Sigmoid colon (tissue), 7 donors: Measurements from ENCODE around the gene GAREM1. TPM values are rescaled to one million over a fixed set of nuclear protein-coding genes. Genes with fewer than 3 reads are reported as not detected.

Source experiments
- DNase-seq: peaks from one replicate; pipeline ENCODE4 v3.0.0-alpha.2; 2019
- H3K27ac ChIP-seq, 4 donors: fragments of 200-600 bp; sonication (generic); one replicate each; pipeline ENCODE4 v1.5.1; 2016 to 2019; ENCODE audit warnings: mild to moderate bottlenecking in 1 of 4
- H3K27me3 ChIP-seq, 3 donors: fragments of 200-600 bp; sonication (generic); one replicate each; pipeline ENCODE4 v1.5.1; 2019; ENCODE audit warnings: mild to moderate bottlenecking in 1 of 3
- H3K36me3 ChIP-seq, 4 donors: fragments of 200-600 bp; sonication (generic); one replicate each; pipeline ENCODE4 v1.5.1; 2016 to 2019
- H3K4me1 ChIP-seq, 4 donors: fragments of 200-600 bp; sonication (generic); one replicate each; pipeline ENCODE4 v1.5.1; 2017 to 2019
- H3K4me3 ChIP-seq, 4 donors: fragments of 200-600 bp; sonication (generic); one replicate each; pipeline ENCODE4 v1.5.1; 2017 to 2019; ENCODE audit warnings: mild to moderate bottlenecking in 2 of 4, moderate library complexity in 1 of 4
- H3K9me3 ChIP-seq, 4 donors: fragments of 200-600 bp in 3 of 4; sonication (generic) in 3 of 4; one replicate each; pipeline versions ENCODE4 v1.5.1 to v1.6.1; 2013 to 2019
- EP300 ChIP-seq, 4 donors: sonication (generic); formaldehyde crosslinking; IDR thresholded peaks; one replicate each; pipeline ENCODE4 v1.6.1; 2017; ENCODE audit warnings: antibody characterized with exemption in 4 of 4
- POLR2A ChIP-seq, 2 donors: fragments of 450-650 bp; IDR thresholded peaks; one replicate each; pipeline ENCODE4 v1.6.1; 2016; ENCODE audit warnings: antibody characterized with exemption in 2 of 2, mild to moderate bottlenecking in 2 of 2, moderate library complexity in 2 of 2
- POLR2AphosphoS5 ChIP-seq, 4 donors: sonication (generic); formaldehyde crosslinking; IDR thresholded peaks; one replicate each; pipeline ENCODE4 v1.6.1; 2017; ENCODE audit warnings: antibody characterized with exemption in 4 of 4
- WGBS, 2 donors: extraction: QIAGEN DNeasy Blood & Tissue Kit; methylation state at CpG; one replicate each; pipeline ENCODE4 v1.1.7; 2013; 5-methylcytosine and 5-hydroxymethylcytosine counted together
- intact Hi-C: fragments of 100-400 bp; cut with DNase I; formaldehyde crosslinking; loops from one replicate; pipeline ENCODE4 v1.15.1; 2023
- polyA plus RNA-seq, 3 donors: library from polyadenylated mRNA; stranded (reverse); fragments of 200-250 nt; gene quantifications; one replicate each; pipeline ENCODE4 v1.2.3, GENCODE V29; 2013
- total RNA-seq, 4 donors: library from RNA; depleted of rRNA; stranded (reverse); fragments of >200 nt; gene quantifications; one replicate each; pipeline ENCODE4 v1.1.0, GENCODE V29; 2016
- TF ChIP-seq, protein P1 (sequence below), 4 experiments: fragments of 450-650 bp in 3 of 4; fragments of 200-600 bp in 1 of 4; IDR thresholded peaks; one replicate each; pipeline ENCODE4 v1.5.1; 2016 to 2019; ENCODE audit warnings: antibody characterized with exemption in 4 of 4, mild to moderate bottlenecking in 3 of 4, moderate library complexity in 2 of 4
- donor health status: healthy with polysubstance abuse.
- donor health status: Bipolar disorder and iron deficiency.
- donor health status: healthy.

Gene GAREM1
- total and polyA plus RNA-seq, 7 donors: 4.9 to 11.8 (median 6.6) TPM

DNA sequence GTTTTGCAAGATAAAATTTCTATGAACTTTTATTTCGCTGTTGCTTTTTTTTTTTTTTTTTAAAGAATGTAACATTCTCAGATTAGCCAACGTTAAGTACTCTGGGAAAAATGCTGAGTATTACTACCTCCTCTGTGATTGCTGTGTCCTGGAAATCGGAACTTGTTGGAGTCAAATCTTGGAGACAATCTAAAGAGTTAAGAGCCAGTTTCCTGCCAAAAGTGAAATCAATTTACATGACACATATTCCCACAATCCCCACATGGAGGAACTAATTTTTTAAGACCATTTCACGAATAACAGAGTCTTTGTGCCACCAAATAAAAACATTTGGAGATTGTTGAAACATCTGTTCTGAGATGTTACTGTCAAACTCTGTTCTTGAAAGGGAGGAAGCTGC lies 153.0 kb downstream of the GAREM1 start:
- Histone ChIP-seq H3K27ac (peak overlapping the region in 3 of 4 donors; percentile 9 to 66 (median 33)), H3K27me3 (no peaks in the 10 kb centered on the region), H3K36me3 (no peaks in the 10 kb centered on the region), H3K4me3 (no peak overlapping the region), H3K9me3 (no peaks in the 10 kb centered on the region), H3K4me1 (peaks cover 0 to 13% (median 8%) of the 10 kb centered on the region in 4 donors)
- TF ChIP-seq, protein P1, sequence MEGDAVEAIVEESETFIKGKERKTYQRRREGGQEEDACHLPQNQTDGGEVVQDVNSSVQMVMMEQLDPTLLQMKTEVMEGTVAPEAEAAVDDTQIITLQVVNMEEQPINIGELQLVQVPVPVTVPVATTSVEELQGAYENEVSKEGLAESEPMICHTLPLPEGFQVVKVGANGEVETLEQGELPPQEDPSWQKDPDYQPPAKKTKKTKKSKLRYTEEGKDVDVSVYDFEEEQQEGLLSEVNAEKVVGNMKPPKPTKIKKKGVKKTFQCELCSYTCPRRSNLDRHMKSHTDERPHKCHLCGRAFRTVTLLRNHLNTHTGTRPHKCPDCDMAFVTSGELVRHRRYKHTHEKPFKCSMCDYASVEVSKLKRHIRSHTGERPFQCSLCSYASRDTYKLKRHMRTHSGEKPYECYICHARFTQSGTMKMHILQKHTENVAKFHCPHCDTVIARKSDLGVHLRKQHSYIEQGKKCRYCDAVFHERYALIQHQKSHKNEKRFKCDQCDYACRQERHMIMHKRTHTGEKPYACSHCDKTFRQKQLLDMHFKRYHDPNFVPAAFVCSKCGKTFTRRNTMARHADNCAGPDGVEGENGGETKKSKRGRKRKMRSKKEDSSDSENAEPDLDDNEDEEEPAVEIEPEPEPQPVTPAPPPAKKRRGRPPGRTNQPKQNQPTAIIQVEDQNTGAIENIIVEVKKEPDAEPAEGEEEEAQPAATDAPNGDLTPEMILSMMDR (IDR thresholded peaks at IDR 0.05): no peak
- TF ChIP-seq POLR2A (IDR thresholded peaks at IDR 0.05): no peak
- TF ChIP-seq POLR2AphosphoS5 (IDR thresholded peaks at IDR 0.05): no peak
- no peak for TF ChIP-seq EP300 (IDR thresholded peaks at IDR 0.05)
- DNase-seq: no peak
- intact Hi-C loops: no loop called here
- 67 to 74% methylated on average over 4 of the region's 4 CpGs for WGBS, 2 donors

DNA sequence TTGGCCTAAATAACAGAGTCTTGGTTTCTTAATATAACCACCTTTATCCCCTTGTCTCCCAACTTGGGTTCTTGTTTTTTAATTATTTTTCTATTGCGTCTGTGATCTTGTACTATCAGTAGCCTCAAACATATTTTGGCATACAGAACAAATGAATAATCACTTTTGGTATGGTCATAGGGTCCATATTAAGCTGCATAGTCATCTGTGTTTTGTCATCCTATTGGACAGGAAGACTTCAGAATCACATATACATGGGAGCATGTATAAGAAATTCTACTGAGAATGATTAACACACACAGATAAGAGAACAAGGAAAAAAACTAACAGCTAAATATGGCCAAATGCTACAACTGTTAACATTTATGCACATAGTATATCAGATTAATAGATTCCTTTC lies 154.8 kb downstream of the GAREM1 start:
- peaks cover 0 to 13% (median 9%) of the 10 kb centered on the region in 4 donors for H3K4me1 ChIP-seq
- intact Hi-C loops: no loop called here
- no peak for DNase-seq
- H3K27me3 ChIP-seq: no peaks in the 10 kb centered on the region
- H3K27ac ChIP-seq: no peak overlapping the region
- H3K9me3 ChIP-seq: no peaks in the 10 kb centered on the region
- TF ChIP-seq EP300 (IDR thresholded peaks at IDR 0.05) (no peak), POLR2A (IDR thresholded peaks at IDR 0.05) (no peak), POLR2AphosphoS5 (IDR thresholded peaks at IDR 0.05) (no peak)
- TF ChIP-seq, protein P1 (IDR thresholded peaks at IDR 0.05): no peak
- 96 to 99% methylated on average over 1 of the region's 1 CpG for WGBS, 2 donors
- no peak overlapping the region for H3K4me3 ChIP-seq
- no peaks in the 10 kb centered on the region for H3K36me3 ChIP-seq

DNA sequence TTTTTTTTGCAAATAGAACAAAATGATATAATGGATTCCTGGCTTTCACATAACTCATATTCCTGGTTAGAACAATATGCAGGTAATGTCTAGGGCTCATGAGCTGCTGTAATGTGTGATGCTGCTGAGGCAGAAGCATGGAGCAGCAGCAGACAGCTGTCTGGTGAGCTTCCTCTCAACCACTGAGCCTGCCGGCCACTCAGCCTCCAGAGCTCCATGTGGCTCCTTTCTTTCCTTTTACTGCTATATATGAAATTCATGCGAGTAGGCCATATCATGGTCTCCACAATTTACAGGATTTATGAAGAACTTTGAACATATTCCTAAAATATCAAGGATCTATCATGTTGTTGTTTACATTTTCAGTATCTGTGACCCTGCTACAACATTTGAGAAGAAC lies 159.9 kb downstream of the GAREM1 start:
- H3K27ac ChIP-seq: peak overlapping the region; percentile 50 to 69 (median 58)
- H3K4me1 ChIP-seq: peaks cover 0 to 28% (median 21%) of the 10 kb centered on the region in 4 donors
- 63 to 82% methylated on average over 2 of the region's 2 CpGs for WGBS, 2 donors
- H3K27me3 ChIP-seq: no peaks in the 10 kb centered on the region
- TF ChIP-seq EP300 (IDR thresholded peaks at IDR 0.05): no peak
- TF ChIP-seq, protein P1 (IDR thresholded peaks at IDR 0.05): no peak
- TF ChIP-seq POLR2A (IDR thresholded peaks at IDR 0.05): no peak
- no peak for TF ChIP-seq POLR2AphosphoS5 (IDR thresholded peaks at IDR 0.05)
- intact Hi-C loops: no loop called here
- DNase-seq: no peak
- no peaks in the 10 kb centered on the region for H3K9me3 ChIP-seq
- no peaks in the 10 kb centered on the region for H3K36me3 ChIP-seq
- H3K4me3 ChIP-seq: no peak overlapping the region

DNA sequence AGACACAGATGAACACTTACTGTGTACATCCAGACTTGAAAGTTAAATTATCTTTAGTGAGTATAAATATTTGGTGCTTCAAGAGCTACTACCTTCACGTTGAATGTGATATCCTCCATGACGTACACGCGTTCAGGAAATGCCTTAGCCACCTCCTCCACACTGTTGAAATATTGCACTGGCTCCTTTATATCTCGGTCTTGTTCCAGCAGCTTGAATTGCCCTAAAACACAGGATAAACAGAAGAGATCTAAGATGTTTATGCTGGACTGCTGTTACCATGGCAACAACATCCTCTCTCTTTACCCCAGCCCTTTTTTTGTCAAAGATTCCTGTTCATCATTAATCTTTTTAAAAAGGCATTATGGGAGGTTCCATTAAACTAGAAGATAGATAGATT lies 160.6 kb downstream of the GAREM1 start:
- peak overlapping the region; percentile 50 to 69 (median 58) for H3K27ac ChIP-seq
- no peak for DNase-seq
- intact Hi-C loops: no loop called here

More for the DNA sequence above, 160.6 kb downstream of the GAREM1 start:
- Histone ChIP-seq H3K27me3 (no peaks in the 10 kb centered on the region), H3K9me3 (no peaks in the 10 kb centered on the region), H3K4me3 (no peak overlapping the region), H3K36me3 (no peaks in the 10 kb centered on the region), H3K4me1 (peaks cover 0 to 28% (median 21%) of the 10 kb centered on the region in 4 donors)
- 65 to 68% methylated on average over 5 of the region's 5 CpGs for WGBS, 2 donors
- TF ChIP-seq, protein P1 (IDR thresholded peaks at IDR 0.05): no peak
- TF ChIP-seq EP300 (IDR thresholded peaks at IDR 0.05): no peak
- TF ChIP-seq POLR2A (IDR thresholded peaks at IDR 0.05): no peak
- no peak for TF ChIP-seq POLR2AphosphoS5 (IDR thresholded peaks at IDR 0.05)
